ENCODE measurements around the gene ABAT.

DNA sequence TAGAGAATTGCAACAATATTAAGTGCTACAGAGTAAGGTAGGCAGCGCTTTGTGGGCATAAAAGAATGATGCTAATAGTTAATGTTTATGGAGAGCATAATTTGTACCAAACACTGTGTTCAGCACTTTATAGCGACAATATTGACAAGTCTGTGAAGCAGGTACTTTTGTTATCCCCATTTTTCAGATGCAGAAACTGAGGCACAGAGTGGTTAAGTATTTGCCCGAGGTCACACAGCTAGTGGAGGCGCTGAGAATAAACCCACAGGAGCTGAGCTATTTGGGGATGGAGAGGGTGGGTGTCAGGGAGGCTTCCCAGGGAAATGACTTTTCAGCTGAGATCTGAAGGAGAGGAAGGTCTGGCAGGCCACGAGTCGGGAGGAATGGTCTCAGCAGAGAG lies 83.6 kb downstream of the ABAT start:
- no peak for TF ChIP-seq POLR2A (IDR thresholded peaks at IDR 0.05)
- TF ChIP-seq, protein P1, sequence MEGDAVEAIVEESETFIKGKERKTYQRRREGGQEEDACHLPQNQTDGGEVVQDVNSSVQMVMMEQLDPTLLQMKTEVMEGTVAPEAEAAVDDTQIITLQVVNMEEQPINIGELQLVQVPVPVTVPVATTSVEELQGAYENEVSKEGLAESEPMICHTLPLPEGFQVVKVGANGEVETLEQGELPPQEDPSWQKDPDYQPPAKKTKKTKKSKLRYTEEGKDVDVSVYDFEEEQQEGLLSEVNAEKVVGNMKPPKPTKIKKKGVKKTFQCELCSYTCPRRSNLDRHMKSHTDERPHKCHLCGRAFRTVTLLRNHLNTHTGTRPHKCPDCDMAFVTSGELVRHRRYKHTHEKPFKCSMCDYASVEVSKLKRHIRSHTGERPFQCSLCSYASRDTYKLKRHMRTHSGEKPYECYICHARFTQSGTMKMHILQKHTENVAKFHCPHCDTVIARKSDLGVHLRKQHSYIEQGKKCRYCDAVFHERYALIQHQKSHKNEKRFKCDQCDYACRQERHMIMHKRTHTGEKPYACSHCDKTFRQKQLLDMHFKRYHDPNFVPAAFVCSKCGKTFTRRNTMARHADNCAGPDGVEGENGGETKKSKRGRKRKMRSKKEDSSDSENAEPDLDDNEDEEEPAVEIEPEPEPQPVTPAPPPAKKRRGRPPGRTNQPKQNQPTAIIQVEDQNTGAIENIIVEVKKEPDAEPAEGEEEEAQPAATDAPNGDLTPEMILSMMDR (IDR thresholded peaks at IDR 0.05): no peak
- TF ChIP-seq EP300 (IDR thresholded peaks at IDR 0.05): no peak

Measured in ovary (tissue), 3 donors.